T-helper 1 cell treated with Interleukin-12 subunit alpha and Interleukin-12 subunit beta and Interleukin-4 antibody, amounts not matched to agents 30 ng/mL and 1 ng/mL, for 36 hours (primary cell): ENCODE measurements around the gene DCUN1D5. TPM values are rescaled to one million over a fixed set of nuclear protein-coding genes. Genes with fewer than 3 reads are reported as not detected.

ENCODE experiments used
- total RNA-seq: library from RNA; stranded (reverse); gene quantifications from 2 replicates; pipeline ENCODE4 v1.2.3, GENCODE V29; 2022

DCUN1D5 gene
- total RNA-seq, 1 donor from 2014 or later, result 32.1 TPM

Other genes with a start within 250 kb of the DCUN1D5 start
- not detected in 2 replicates for gene MMP3, start 248.6 kb downstream of the DCUN1D5 start, total RNA-seq
- gene MMP12, start 217.2 kb downstream of the DCUN1D5 start, total RNA-seq, result not detected in 2 replicates
- gene MMP13, start 136.4 kb downstream of the DCUN1D5 start, total RNA-seq, result 0.17 TPM in 1 of 2 replicates, not detected in the other
- 0.96 and 1.2 TPM in 2 replicates for gene DYNC2H1, start 17.3 kb upstream of the DCUN1D5 start, total RNA-seq